GM23338 (cell line): ENCODE data around the gene ADAM10.

ENCODE experiments used
- CREB1 ChIP-seq: fragments of 250-450 bp; sonication (Bioruptor Pico); IDR thresholded peaks from 2 replicates; pipeline ENCODE4 v1.5.0; 2020; ENCODE audit warnings: low read depth, mild to moderate bottlenecking, moderate library complexity
- EZH2 ChIP-seq: fragments of 200-600 bp; sonication (generic); IDR thresholded peaks from one replicate; pipeline ENCODE4 v1.8.0; 2017; ENCODE audit warnings: antibody characterized with exemption, mild to moderate bottlenecking, low read depth; ENCODE audit not compliant: unreplicated experiment
- EZH2phosphoT487 ChIP-seq: fragments of 200-600 bp; sonication (generic); IDR thresholded peaks from one replicate; pipeline ENCODE4 v1.8.1; 2018; ENCODE audit warnings: antibody characterized with exemption; ENCODE audit not compliant: unreplicated experiment
- POLR2AphosphoS5 ChIP-seq: IDR thresholded peaks from 2 replicates; pipeline ENCODE4 v1.6.1; 2016; ENCODE audit warnings: antibody characterized with exemption, low read depth
- TF ChIP-seq, protein P1 (sequence below), 2 experiments: fragments of 200-600 bp in 1 of 2; sonication (generic) in 1 of 2; conservative IDR thresholded peaks; 2 replicates each; pipeline versions ENCODE4 v1.5.1 to v1.6.1; 2016 to 2017; ENCODE audit warnings: antibody characterized with exemption in 2 of 2, low read depth in 2 of 2, mild to moderate bottlenecking in 2 of 2, moderate library complexity in 1 of 2
- TF ChIP-seq, protein P2 (sequence below): IDR thresholded peaks from one replicate; pipeline ENCODE4 v1.6.1; 2018; ENCODE audit warnings: antibody characterized with exemption; ENCODE audit not compliant: unreplicated experiment

DNA sequence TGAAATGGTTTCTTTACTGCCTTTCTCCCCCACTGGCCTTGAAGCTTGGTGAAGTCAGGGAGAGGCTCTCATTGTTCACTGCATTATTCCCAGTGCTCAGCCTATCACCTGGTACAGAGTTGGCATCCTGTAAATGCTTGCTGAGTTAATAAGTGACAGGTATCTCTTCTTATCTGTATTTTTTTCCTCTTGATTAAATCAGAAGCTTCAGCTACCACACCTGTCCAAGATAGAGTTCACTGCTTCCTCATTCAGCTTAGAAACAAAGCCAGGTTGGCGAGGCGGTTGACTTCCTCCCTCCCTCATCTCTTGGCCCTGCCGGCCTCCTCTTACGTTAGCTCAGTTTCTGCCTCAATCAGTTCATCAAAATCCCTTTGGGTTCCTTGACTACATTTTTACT, 174.9 kb downstream of the ADAM10 start:
- TF ChIP-seq CREB1 (no peak), EZH2 (no peak), POLR2AphosphoS5 (no peak), EZH2phosphoT487 (no peak)
- TF ChIP-seq, protein P1, sequence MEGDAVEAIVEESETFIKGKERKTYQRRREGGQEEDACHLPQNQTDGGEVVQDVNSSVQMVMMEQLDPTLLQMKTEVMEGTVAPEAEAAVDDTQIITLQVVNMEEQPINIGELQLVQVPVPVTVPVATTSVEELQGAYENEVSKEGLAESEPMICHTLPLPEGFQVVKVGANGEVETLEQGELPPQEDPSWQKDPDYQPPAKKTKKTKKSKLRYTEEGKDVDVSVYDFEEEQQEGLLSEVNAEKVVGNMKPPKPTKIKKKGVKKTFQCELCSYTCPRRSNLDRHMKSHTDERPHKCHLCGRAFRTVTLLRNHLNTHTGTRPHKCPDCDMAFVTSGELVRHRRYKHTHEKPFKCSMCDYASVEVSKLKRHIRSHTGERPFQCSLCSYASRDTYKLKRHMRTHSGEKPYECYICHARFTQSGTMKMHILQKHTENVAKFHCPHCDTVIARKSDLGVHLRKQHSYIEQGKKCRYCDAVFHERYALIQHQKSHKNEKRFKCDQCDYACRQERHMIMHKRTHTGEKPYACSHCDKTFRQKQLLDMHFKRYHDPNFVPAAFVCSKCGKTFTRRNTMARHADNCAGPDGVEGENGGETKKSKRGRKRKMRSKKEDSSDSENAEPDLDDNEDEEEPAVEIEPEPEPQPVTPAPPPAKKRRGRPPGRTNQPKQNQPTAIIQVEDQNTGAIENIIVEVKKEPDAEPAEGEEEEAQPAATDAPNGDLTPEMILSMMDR (conservative IDR thresholded peaks at IDR 0.05; ENCODE audit: low read depth in 2 of 2), result no peak
- TF ChIP-seq, protein P2, sequence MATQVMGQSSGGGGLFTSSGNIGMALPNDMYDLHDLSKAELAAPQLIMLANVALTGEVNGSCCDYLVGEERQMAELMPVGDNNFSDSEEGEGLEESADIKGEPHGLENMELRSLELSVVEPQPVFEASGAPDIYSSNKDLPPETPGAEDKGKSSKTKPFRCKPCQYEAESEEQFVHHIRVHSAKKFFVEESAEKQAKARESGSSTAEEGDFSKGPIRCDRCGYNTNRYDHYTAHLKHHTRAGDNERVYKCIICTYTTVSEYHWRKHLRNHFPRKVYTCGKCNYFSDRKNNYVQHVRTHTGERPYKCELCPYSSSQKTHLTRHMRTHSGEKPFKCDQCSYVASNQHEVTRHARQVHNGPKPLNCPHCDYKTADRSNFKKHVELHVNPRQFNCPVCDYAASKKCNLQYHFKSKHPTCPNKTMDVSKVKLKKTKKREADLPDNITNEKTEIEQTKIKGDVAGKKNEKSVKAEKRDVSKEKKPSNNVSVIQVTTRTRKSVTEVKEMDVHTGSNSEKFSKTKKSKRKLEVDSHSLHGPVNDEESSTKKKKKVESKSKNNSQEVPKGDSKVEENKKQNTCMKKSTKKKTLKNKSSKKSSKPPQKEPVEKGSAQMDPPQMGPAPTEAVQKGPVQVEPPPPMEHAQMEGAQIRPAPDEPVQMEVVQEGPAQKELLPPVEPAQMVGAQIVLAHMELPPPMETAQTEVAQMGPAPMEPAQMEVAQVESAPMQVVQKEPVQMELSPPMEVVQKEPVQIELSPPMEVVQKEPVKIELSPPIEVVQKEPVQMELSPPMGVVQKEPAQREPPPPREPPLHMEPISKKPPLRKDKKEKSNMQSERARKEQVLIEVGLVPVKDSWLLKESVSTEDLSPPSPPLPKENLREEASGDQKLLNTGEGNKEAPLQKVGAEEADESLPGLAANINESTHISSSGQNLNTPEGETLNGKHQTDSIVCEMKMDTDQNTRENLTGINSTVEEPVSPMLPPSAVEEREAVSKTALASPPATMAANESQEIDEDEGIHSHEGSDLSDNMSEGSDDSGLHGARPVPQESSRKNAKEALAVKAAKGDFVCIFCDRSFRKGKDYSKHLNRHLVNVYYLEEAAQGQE, result no peak
